Erythroblast (primary cell): ENCODE measurements around the gene GFOD2.

Experiments used
- GATA1 ChIP-seq: IDR thresholded peaks from 2 replicates; pipeline ENCODE4 v1.6.1; 2011; ENCODE audit warnings: low read depth, mild to moderate bottlenecking, control low read depth, low read length, moderate library complexity
- POLR2A ChIP-seq: IDR thresholded peaks from 2 replicates; pipeline ENCODE4 v1.6.1; 2011; ENCODE audit warnings: mild to moderate bottlenecking, low read length

GRCh38 chr16:67664258-67664657 lies 54.9 kb downstream of the GFOD2 start:
- no peak for TF ChIP-seq POLR2A
- TF ChIP-seq GATA1: no peak
